GM18951 (cell line): ENCODE measurements around the gene DAG1.
"Not testable (repeated sequence)": the region's sequence is repeated elsewhere in the genome, so short reads cannot be mapped to it uniquely, and the experiment has no call there.

Source experiments
- POLR2A ChIP-seq: IDR thresholded peaks from 4 replicates; pipeline ENCODE4 v1.6.1; 2011; ENCODE audit warnings: mild to moderate bottlenecking; ENCODE audit not compliant: insufficient read length, insufficient read depth; ENCODE audit errors: extremely low read depth
- in situ Hi-C: fragments of 300-500 bp; cut with MboI; formaldehyde crosslinking; loops from one replicate; pipeline ENCODE4 v1.12.0; 2022; ENCODE audit warnings: low sequenced_read_pairs, mixed read lengths, inconsistent platforms; ENCODE audit not compliant: unreplicated experiment

DAG1 gene

GRCh38 chr3:49489247-49489646, 19.2 kb downstream of the DAG1 start:
- no peak for TF ChIP-seq POLR2A
- in situ Hi-C loops, result no loop called here

- in situ Hi-C loops, result no loop called here
- TF ChIP-seq POLR2A, result no peak
Observed at GRCh38 chr3:49492969-49493368, 22.9 kb downstream of the DAG1 start.

DNA sequence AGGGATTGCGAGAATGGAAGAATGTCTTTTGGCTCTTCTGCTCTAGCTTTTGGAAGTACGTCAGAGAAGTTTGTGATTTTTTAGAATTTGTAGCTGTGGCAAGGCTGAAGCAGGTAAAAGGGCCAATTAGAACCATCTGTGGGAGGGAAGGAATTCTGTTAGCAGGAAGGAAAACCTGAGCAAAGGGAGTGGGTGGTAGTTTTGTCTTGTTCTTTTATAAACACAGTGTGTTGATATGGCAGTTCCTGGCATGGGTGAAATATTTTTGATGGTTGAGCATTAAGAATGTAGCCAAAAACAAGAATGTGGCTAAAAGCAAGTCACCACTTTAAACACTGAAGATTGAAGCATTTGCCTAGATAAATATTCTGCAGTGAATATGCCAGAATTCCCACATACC, 23.8 kb downstream of the DAG1 start:
- TF ChIP-seq POLR2A, result no peak
- in situ Hi-C loops, result no loop called here

GRCh38 chr3:49495023-49495422, 25.0 kb downstream of the DAG1 start:
- in situ Hi-C loops, result no loop called here
- no peak for TF ChIP-seq POLR2A

DNA sequence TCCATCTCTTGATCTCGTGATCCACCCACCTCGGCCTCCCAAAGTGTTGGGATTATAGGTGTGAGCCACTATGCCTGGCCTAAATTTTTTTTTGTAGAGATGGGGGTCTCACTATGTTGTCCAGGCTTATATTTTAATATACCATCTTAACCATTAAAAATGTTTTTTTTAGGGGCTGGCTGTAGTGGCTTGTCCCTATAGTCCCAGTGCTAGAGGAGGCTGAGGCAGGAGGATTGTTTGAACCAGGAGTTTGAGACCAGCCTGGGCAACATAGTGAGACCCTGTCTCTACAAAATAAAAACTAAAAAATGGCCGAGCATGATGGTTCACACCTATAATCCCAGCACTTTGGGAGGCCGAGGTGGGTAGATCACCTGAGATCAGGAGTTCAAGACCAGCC, 26.8 kb downstream of the DAG1 start:
- in situ Hi-C loops, result not testable (repeated sequence)

- in situ Hi-C loops, result no loop called here
- TF ChIP-seq POLR2A, result no peak
Observed at GRCh38 chr3:49497606-49498005, 27.5 kb downstream of the DAG1 start.

- no peak for TF ChIP-seq POLR2A
- in situ Hi-C loops, result no loop called here
Observed at GRCh38 chr3:49498239-49498638, 28.2 kb downstream of the DAG1 start.

DNA sequence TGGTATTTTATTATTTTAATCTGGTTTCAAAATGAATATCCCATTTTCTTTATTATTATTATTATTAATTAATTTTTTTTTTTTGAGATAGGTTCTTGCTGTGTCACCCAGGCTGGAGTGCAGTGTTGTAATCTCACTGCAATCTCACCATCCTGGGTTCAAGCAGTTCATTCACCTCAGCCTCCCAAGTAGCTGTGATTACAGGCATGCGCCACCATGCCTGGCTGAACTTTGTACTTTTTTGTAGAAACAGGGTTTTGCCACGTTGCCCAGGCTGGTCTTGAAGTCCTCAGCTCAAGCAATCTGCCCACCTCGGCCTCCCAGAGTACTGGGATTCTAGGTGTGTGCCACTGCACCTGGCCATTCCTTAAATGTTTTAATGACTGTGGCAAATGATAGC, 28.6 kb downstream of the DAG1 start:
- in situ Hi-C loops, result no loop called here
- TF ChIP-seq POLR2A, result no peak

DNA sequence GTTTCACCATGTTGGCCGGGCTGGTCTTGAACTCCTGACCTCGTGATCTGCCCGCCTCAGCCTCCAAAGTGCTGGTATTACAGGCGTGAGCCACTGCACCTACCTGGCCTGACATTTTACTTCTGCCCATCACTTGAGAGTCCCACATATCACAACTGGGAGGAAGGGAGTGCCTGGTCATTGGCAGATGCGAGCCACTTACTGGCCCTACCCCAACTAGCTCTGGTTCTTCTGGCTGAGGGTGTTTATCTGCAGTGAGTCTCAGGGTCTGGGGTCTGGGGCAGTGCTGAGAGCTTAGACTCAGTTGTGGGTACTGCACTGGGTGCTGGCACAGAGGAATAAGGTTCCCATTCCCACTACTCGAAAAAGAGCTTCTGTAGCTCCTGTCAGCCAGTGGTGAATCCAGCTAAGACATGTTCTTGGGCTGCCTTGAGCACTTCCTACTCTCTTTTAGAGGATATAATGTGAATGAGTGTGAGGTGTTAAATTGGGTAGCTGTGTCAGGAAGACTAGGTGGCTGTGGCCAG, 30.2 kb downstream of the DAG1 start:
- in situ Hi-C loops, result no loop called here
- no peak for TF ChIP-seq POLR2A

- TF ChIP-seq POLR2A, result no peak
- in situ Hi-C loops, result no loop called here
Observed at GRCh38 chr3:49500732-49501609, 30.9 kb downstream of the DAG1 start.

DNA sequence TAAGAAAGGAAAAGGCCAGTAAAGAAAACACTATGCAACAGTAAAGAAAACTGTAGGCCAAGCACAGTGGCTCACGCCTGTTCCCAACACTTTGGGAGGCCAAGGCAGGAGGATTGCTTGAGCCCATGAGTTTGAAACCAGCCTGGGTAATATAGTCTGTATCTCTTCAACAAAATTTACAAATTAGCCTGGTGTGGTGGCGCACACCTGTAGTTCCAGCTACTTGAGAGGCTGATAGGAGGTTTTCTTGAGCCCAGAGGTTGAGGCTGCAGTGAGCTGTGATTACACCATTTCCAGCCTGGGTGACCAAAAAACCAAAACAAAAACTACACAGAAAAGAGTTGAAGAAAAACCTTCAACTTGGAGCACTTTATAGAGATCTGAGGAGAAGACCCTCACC, 31.8 kb downstream of the DAG1 start:
- in situ Hi-C loops, result no loop called here
- no peak for TF ChIP-seq POLR2A

GRCh38 chr3:49506906-49507305, 36.8 kb downstream of the DAG1 start:
- TF ChIP-seq POLR2A, result no peak
- in situ Hi-C loops, result no loop called here

GRCh38 chr3:49509028-49509561, 39.0 kb downstream of the DAG1 start:
- TF ChIP-seq POLR2A, result no peak
- in situ Hi-C loops, result no loop called here

DNA sequence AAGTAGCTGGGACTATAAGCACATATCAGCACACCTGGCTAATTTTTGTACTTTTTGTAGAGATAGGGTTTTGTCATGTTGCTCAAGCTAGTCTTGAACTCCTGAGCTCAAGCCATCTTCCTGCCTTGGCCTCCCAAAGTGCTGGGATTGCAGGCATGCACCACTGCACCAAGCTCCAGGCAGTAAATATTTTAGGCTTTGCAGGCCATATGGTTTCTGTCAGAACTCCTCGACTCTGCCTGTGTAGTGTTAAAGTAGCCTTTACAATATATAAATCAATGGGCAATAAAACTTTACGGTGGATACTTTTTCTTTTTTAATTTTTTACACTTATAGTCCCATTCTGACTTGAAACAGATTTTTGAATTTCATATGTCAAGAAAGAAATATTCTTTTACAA, 41.6 kb downstream of the DAG1 start:
- in situ Hi-C loops, result no loop called here

More for the DNA sequence above, 41.6 kb downstream of the DAG1 start:
- TF ChIP-seq POLR2A, result no peak
